ENCODE measurements around the gene CDH23. TPM values are rescaled to one million over a fixed set of nuclear protein-coding genes. Genes with fewer than 3 reads are reported as not detected.
A peak's percentile ranks its signal among the peaks of the same experiment; 100 is the strongest.

CDH23 gene
- total and polyA plus RNA-seq, 9 of the 15 experiments (the other 6 are each of a cell fraction or from before 2014, with no cell fraction given): 0.18 to 1.2 (median 0.47) TPM

GRCh38 chr10:71754562-71754961, 357.8 kb downstream of the CDH23 start (continued):
- no peak for TF ChIP-seq ZBTB7A (IDR thresholded peaks at IDR 0.05; ENCODE audit: borderline replicate concordance, control insufficient read depth, low read depth, low read length)
- no peak for TF ChIP-seq ZNF324 (CRISPR knock-in tag; IDR thresholded peaks at IDR 0.05)
- no peak for TF ChIP-seq RB1 (IDR thresholded peaks at IDR 0.05; ENCODE audit: low read depth)
- TF ChIP-seq ZNF583 (CRISPR knock-in tag; IDR thresholded peaks at IDR 0.05): no peak
- no peak for TF ChIP-seq HDAC3 (IDR thresholded peaks at IDR 0.05; ENCODE audit: borderline replicate concordance, partially characterized antibody)
- TF ChIP-seq CEBPZ (IDR thresholded peaks at IDR 0.05; ENCODE audit: borderline replicate concordance, low read depth, low read length): no peak
- peak; percentile 59 to 69; a peak in 3 of 4 replicates for TF ChIP-seq KDM1A (IDR thresholded peaks at IDR 0.05)
- no peak for TF ChIP-seq SFPQ (IDR thresholded peaks at IDR 0.05; ENCODE audit: low read depth, low read length)
- TF ChIP-seq CHD2 (IDR thresholded peaks at IDR 0.05; ENCODE audit: low read depth, low read length): no peak
- no peak for TF ChIP-seq SMAD2 (IDR thresholded peaks at IDR 0.05; ENCODE audit: low read depth, low read length)
- no peak for TF ChIP-seq NR4A1 (CRISPR knock-in tag; IDR thresholded peaks at IDR 0.05)
- TF ChIP-seq NR4A1 (tag; IDR thresholded peaks at IDR 0.05): no peak
- no peak for TF ChIP-seq ZNF449 (CRISPR knock-in tag; IDR thresholded peaks at IDR 0.05)
- no peak for TF ChIP-seq SMAD4 (CRISPR knock-in tag; conservative IDR thresholded peaks at IDR 0.05)
- TF ChIP-seq SMAD3 (CRISPR knock-in tag; conservative IDR thresholded peaks at IDR 0.05): no peak
- TF ChIP-seq HDAC2 (IDR thresholded peaks at IDR 0.05): peak; percentile 61; the same call in 1 of the 2 replicates
- no peak; the same call in 1 of the 2 replicates for TF ChIP-seq ZNF175 (CRISPR knock-in tag; IDR thresholded peaks at IDR 0.05; ENCODE audit: low read depth)
- TF ChIP-seq DLX4 (CRISPR knock-in tag; IDR thresholded peaks at IDR 0.05): no peak
- peak; percentile 80; the same call in 1 of the 2 replicates for TF ChIP-seq CBX1 (IDR thresholded peaks at IDR 0.05; ENCODE audit: low read depth)
- no peak for TF ChIP-seq U2AF2 (optimal IDR thresholded peaks at IDR 0.05; ENCODE audit: low read depth, low read length)
- TF ChIP-seq ZNF217 (CRISPR knock-in tag; IDR thresholded peaks at IDR 0.05): no peak
